Measurements from ENCODE around the gene MTX3. TPM values are rescaled to one million over a fixed set of nuclear protein-coding genes. Genes with fewer than 3 reads are reported as not detected.

MTX3 gene
- total RNA-seq, 1 donor from 2014 or later: 27.8 TPM

GRCh38 chr5:79973511-79973910, 17.6 kb downstream of the MTX3 start:
- no peak for DNase-seq
- Mint-ChIP-seq H3K9me3 (peaks cover 3% of the 10 kb centered on the region), H3K4me1 (peaks cover 2% of the 10 kb centered on the region), H3K27ac (no peak overlapping the region), H3K36me3 (ENCODE audit: low read depth) (peaks cover 33% of the 10 kb centered on the region), H3K4me3 (no peak overlapping the region), H3K27me3 (peaks cover 3% of the 10 kb centered on the region)
- intact Hi-C loops (cut with micrococcal nuclease): no loop called here

GRCh38 chr5:79971156-79971555, 19.9 kb downstream of the MTX3 start:
- H3K9me3 Mint-ChIP-seq: peaks cover 4% of the 10 kb centered on the region
- H3K27ac Mint-ChIP-seq: no peak overlapping the region
- H3K4me1 Mint-ChIP-seq: peaks cover 2% of the 10 kb centered on the region
- peaks cover 12% of the 10 kb centered on the region for H3K36me3 Mint-ChIP-seq (ENCODE audit: low read depth)
- no peak overlapping the region for H3K4me3 Mint-ChIP-seq
- intact Hi-C loops (cut with micrococcal nuclease): no loop called here
- H3K27me3 Mint-ChIP-seq: peaks cover 6% of the 10 kb centered on the region
- DNase-seq: no peak

GRCh38 chr5:79966448-79966847, 24.6 kb downstream of the MTX3 start:
- Mint-ChIP-seq H3K4me3 (no peak overlapping the region), H3K27me3 (peaks cover 6% of the 10 kb centered on the region)
- no peak for DNase-seq

GRCh38 chr5:79964136-79964535, 26.9 kb downstream of the MTX3 start:
- intact Hi-C loops (cut with micrococcal nuclease): loop anchor here (10.0 kb wide), 2 partner anchors 449 to 729 kb away; partner anchors contain the start of genes HOMER1 and JMY
- H3K4me3 Mint-ChIP-seq: no peak overlapping the region
- H3K4me1 Mint-ChIP-seq: peaks cover 25% of the 10 kb centered on the region
- no peaks in the 10 kb centered on the region for H3K36me3 Mint-ChIP-seq (ENCODE audit: low read depth)
- H3K27ac Mint-ChIP-seq: peak overlapping the region; percentile 90
- H3K27me3 Mint-ChIP-seq: peaks cover 3% of the 10 kb centered on the region
- peaks cover 12% of the 10 kb centered on the region for H3K9me3 Mint-ChIP-seq
- no peak for DNase-seq

More at GRCh38 chr5:79966448-79966847, 24.6 kb downstream of the MTX3 start:
- Mint-ChIP-seq H3K9me3 (peaks cover 8% of the 10 kb centered on the region), H3K4me1 (peaks cover 25% of the 10 kb centered on the region), H3K36me3 (ENCODE audit: low read depth) (no peaks in the 10 kb centered on the region), H3K27ac (no peak overlapping the region)
- intact Hi-C loops (cut with micrococcal nuclease): loop anchor here (10.0 kb wide), 2 partner anchors 452 to 732 kb away; partner anchors contain the start of genes HOMER1 and JMY

GRCh38 chr5:79963261-79964061, 27.6 kb downstream of the MTX3 start:
- DNase-seq: no peak
- intact Hi-C loops (cut with micrococcal nuclease): loop anchor here (1.0 to 10.0 kb wide), 5 partner anchors 27 to 729 kb away; partner anchors contain the start of genes HOMER1 and JMY

GRCh38 chr5:79962575-79963222, 28.4 kb downstream of the MTX3 start:
- Mint-ChIP-seq H3K4me3 (peak overlapping the region; percentile 54), H3K9me3 (peaks cover 15% of the 10 kb centered on the region), H3K27me3 (peaks cover 3% of the 10 kb centered on the region), H3K4me1 (peaks cover 25% of the 10 kb centered on the region), H3K36me3 (ENCODE audit: low read depth) (no peaks in the 10 kb centered on the region), H3K27ac (peak overlapping the region; percentile 90)
- peak; percentile 67 for DNase-seq
- intact Hi-C loops (cut with micrococcal nuclease): loop anchor here (1.0 to 10.0 kb wide), 5 partner anchors 28 to 728 kb away; partner anchors contain the start of genes HOMER1 and JMY

More at GRCh38 chr5:79963261-79964061, 27.6 kb downstream of the MTX3 start:
- Mint-ChIP-seq H3K4me1 (peaks cover 25% of the 10 kb centered on the region), H3K27ac (peak overlapping the region; percentile 90), H3K9me3 (peaks cover 12% of the 10 kb centered on the region), H3K36me3 (ENCODE audit: low read depth) (no peaks in the 10 kb centered on the region), H3K4me3 (peak overlapping the region; percentile 8), H3K27me3 (peaks cover 3% of the 10 kb centered on the region)

- H3K36me3 Mint-ChIP-seq (ENCODE audit: low read depth): no peaks in the 10 kb centered on the region
- intact Hi-C loops (cut with micrococcal nuclease): loop anchor here (2.0 to 10.0 kb wide), 3 partner anchors 71 to 727 kb away; partner anchors contain the start of genes HOMER1 and JMY
- peak overlapping the region; percentile 90 for H3K27ac Mint-ChIP-seq
- H3K9me3 Mint-ChIP-seq: peaks cover 13% of the 10 kb centered on the region
- H3K4me3 Mint-ChIP-seq: no peak overlapping the region
- H3K4me1 Mint-ChIP-seq: peaks cover 25% of the 10 kb centered on the region
- peaks cover under 1% of the 10 kb centered on the region for H3K27me3 Mint-ChIP-seq
- no peak for DNase-seq
Measured at GRCh38 chr5:79961716-79962574, 29.1 kb downstream of the MTX3 start.

- no peak overlapping the region for H3K27ac Mint-ChIP-seq
- H3K27me3 Mint-ChIP-seq: no peaks in the 10 kb centered on the region
- peaks cover 23% of the 10 kb centered on the region for H3K4me1 Mint-ChIP-seq
- DNase-seq: no peak
- H3K36me3 Mint-ChIP-seq (ENCODE audit: low read depth): no peaks in the 10 kb centered on the region
- peaks cover 7% of the 10 kb centered on the region for H3K9me3 Mint-ChIP-seq
- intact Hi-C loops (cut with micrococcal nuclease): no loop called here
- no peak overlapping the region for H3K4me3 Mint-ChIP-seq
Measured at GRCh38 chr5:79959407-79959806, 31.7 kb downstream of the MTX3 start.

- intact Hi-C loops (cut with micrococcal nuclease): no loop called here
- DNase-seq: no peak
- Mint-ChIP-seq H3K4me3 (no peak overlapping the region), H3K27ac (no peak overlapping the region), H3K9me3 (peaks cover 15% of the 10 kb centered on the region), H3K27me3 (no peaks in the 10 kb centered on the region), H3K4me1 (no peaks in the 10 kb centered on the region), H3K36me3 (ENCODE audit: low read depth) (no peaks in the 10 kb centered on the region)
Measured at GRCh38 chr5:79955941-79956670, 35.0 kb downstream of the MTX3 start.

GRCh38 chr5:79955356-79955895, 35.6 kb downstream of the MTX3 start:
- Mint-ChIP-seq H3K9me3 (peaks cover 15% of the 10 kb centered on the region), H3K36me3 (ENCODE audit: low read depth) (no peaks in the 10 kb centered on the region), H3K27ac (no peak overlapping the region), H3K27me3 (no peaks in the 10 kb centered on the region), H3K4me3 (no peak overlapping the region), H3K4me1 (no peaks in the 10 kb centered on the region)
- intact Hi-C loops (cut with micrococcal nuclease): no loop called here
- DNase-seq: no peak

- Mint-ChIP-seq H3K4me1 (no peaks in the 10 kb centered on the region), H3K9me3 (peaks cover 15% of the 10 kb centered on the region), H3K27ac (no peak overlapping the region), H3K27me3 (no peaks in the 10 kb centered on the region), H3K4me3 (no peak overlapping the region), H3K36me3 (ENCODE audit: low read depth) (no peaks in the 10 kb centered on the region)
- DNase-seq: no peak
- intact Hi-C loops (cut with micrococcal nuclease): no loop called here
Measured at GRCh38 chr5:79954620-79955019, 36.4 kb downstream of the MTX3 start.

GRCh38 chr5:79947567-79947966, 43.5 kb downstream of the MTX3 start:
- no peak overlapping the region for H3K4me3 Mint-ChIP-seq
- H3K27me3 Mint-ChIP-seq: no peaks in the 10 kb centered on the region
- peaks cover 5% of the 10 kb centered on the region for H3K9me3 Mint-ChIP-seq
- intact Hi-C loops (cut with micrococcal nuclease): no loop called here
- H3K27ac Mint-ChIP-seq: no peak overlapping the region
- no peak for DNase-seq
- no peaks in the 10 kb centered on the region for H3K36me3 Mint-ChIP-seq (ENCODE audit: low read depth)
- peaks cover 3% of the 10 kb centered on the region for H3K4me1 Mint-ChIP-seq

GRCh38 chr5:79938468-79938867, 52.6 kb downstream of the MTX3 start:
- intact Hi-C loops (cut with micrococcal nuclease): no loop called here
- Mint-ChIP-seq H3K4me3 (no peak overlapping the region), H3K27ac (peak overlapping the region; percentile 14), H3K9me3 (peaks cover 5% of the 10 kb centered on the region), H3K36me3 (ENCODE audit: low read depth) (no peaks in the 10 kb centered on the region), H3K4me1 (peaks cover 4% of the 10 kb centered on the region), H3K27me3 (no peaks in the 10 kb centered on the region)
- DNase-seq: peak; percentile 71

All from activated CD4-positive, alpha-beta T cell treated with anti-CD3 and anti-CD28 coated beads, Interleukin-2, amount 10 ng/mL, durations not matched to agents 24 days and 14 days (primary cell).